H9 (cell line): ENCODE measurements around the gene RNF111. TPM values are rescaled to one million over a fixed set of nuclear protein-coding genes. Genes with fewer than 3 reads are reported as not detected.

Source experiments
- DNase-seq: peaks from one replicate; pipeline ENCODE4 v3.0.0-alpha.2; 2017
- H2AFZ ChIP-seq: one replicate; pipeline ENCODE4 v1.6.1; 2013; ENCODE audit warnings: mild to moderate bottlenecking, low read length, control low read depth, moderate library complexity
- H2AK5ac ChIP-seq: 2 replicates; pipeline ENCODE4 v1.6.1; 2013; ENCODE audit warnings: low read length, control low read depth, mixed read lengths; ENCODE audit not compliant: insufficient read length
- H2BK120ac ChIP-seq: one replicate; pipeline ENCODE4 v1.6.1; 2013; ENCODE audit warnings: low read depth, mild to moderate bottlenecking, low read length, control low read depth, inconsistent platforms; ENCODE audit not compliant: poor library complexity, severe bottlenecking
- H2BK12ac ChIP-seq: 2 replicates; pipeline ENCODE4 v1.6.1; 2013; ENCODE audit warnings: low read length, control low read depth, mixed read lengths, low read depth; ENCODE audit not compliant: insufficient read length
- H2BK15ac ChIP-seq: 2 replicates; pipeline ENCODE4 v1.6.1; 2013; ENCODE audit warnings: low read depth, low read length, control low read depth
- H2BK20ac ChIP-seq: one replicate; pipeline ENCODE4 v1.6.1; 2013; ENCODE audit warnings: low read depth, mild to moderate bottlenecking, low read length, control low read depth, inconsistent platforms; ENCODE audit not compliant: poor library complexity, severe bottlenecking
- H2BK5ac ChIP-seq: 2 replicates; pipeline ENCODE4 v1.6.1; 2013; ENCODE audit warnings: low read length, control low read depth, mixed read lengths; ENCODE audit not compliant: insufficient read length
- H3K14ac ChIP-seq: 2 replicates; pipeline ENCODE4 v1.6.1; 2013; ENCODE audit warnings: low read length, control low read depth; ENCODE audit not compliant: insufficient read depth
- H3K18ac ChIP-seq: 2 replicates; pipeline ENCODE4 v1.6.1; 2013; ENCODE audit warnings: low read depth, mild to moderate bottlenecking, mixed read lengths, low read length, control low read depth; ENCODE audit not compliant: insufficient read length
- H3K23ac ChIP-seq: 2 replicates; pipeline ENCODE4 v1.6.1; 2013; ENCODE audit warnings: low read length, control low read depth, mixed read lengths, low read depth; ENCODE audit not compliant: insufficient read length
- H3K23me2 ChIP-seq: 2 replicates; pipeline ENCODE4 v1.6.1; 2013; ENCODE audit warnings: low read depth, mild to moderate bottlenecking, mixed read lengths, low read length, control low read depth; ENCODE audit not compliant: insufficient read length, poor library complexity, severe bottlenecking
- H3K27ac ChIP-seq: 2 replicates; pipeline ENCODE4 v1.5.1; 2013; ENCODE audit warnings: low read length, control low read depth, mixed read lengths, low read depth; ENCODE audit not compliant: insufficient read length
- H3K27me3 ChIP-seq: 2 replicates; pipeline ENCODE4 v1.6.1; 2013; ENCODE audit warnings: low read length, control low read depth, inconsistent platforms; ENCODE audit not compliant: insufficient read depth
- H3K4ac ChIP-seq: 2 replicates; pipeline ENCODE4 v1.6.1; 2013; ENCODE audit warnings: low read depth, mild to moderate bottlenecking, control low read depth, inconsistent platforms, low read length, moderate library complexity
- H3K4me1 ChIP-seq: 2 replicates; pipeline ENCODE4 v1.6.1; 2013; ENCODE audit warnings: low read length, control low read depth, inconsistent platforms; ENCODE audit not compliant: insufficient read depth
- H3K4me2 ChIP-seq: 2 replicates; pipeline ENCODE4 v1.6.1; 2013; ENCODE audit warnings: low read length, control low read depth, mixed read lengths; ENCODE audit not compliant: insufficient read length, insufficient read depth
- H3K56ac ChIP-seq: 2 replicates; pipeline ENCODE4 v1.6.1; 2013; ENCODE audit warnings: low read depth, mild to moderate bottlenecking, mixed read lengths, low read length, control low read depth; ENCODE audit not compliant: insufficient read length
- H3K79me1 ChIP-seq: 2 replicates; pipeline ENCODE4 v1.6.1; 2013; ENCODE audit warnings: low read depth, mild to moderate bottlenecking, moderate library complexity, low read length, control low read depth, inconsistent platforms; ENCODE audit not compliant: insufficient read depth, poor library complexity, severe bottlenecking
- H3K79me2 ChIP-seq: 2 replicates; pipeline ENCODE4 v1.6.1; 2013; ENCODE audit warnings: low read length, control low read depth, inconsistent platforms; ENCODE audit not compliant: insufficient read depth
- H3K9ac ChIP-seq: 2 replicates; pipeline ENCODE4 v1.6.1; 2013; ENCODE audit warnings: low read length, control low read depth, mixed read lengths; ENCODE audit not compliant: insufficient read length; ENCODE audit errors: extremely low read depth
- H3K9me3 ChIP-seq: one replicate; pipeline ENCODE4 v1.6.1; 2013; ENCODE audit warnings: low read depth, low read length, inconsistent platforms; ENCODE audit not compliant: control insufficient read depth
- H3T11ph ChIP-seq: one replicate; pipeline ENCODE4 v1.6.1; 2013; ENCODE audit warnings: mild to moderate bottlenecking, low read length, control low read depth, inconsistent platforms
- H4K20me1 ChIP-seq: one replicate; pipeline ENCODE4 v1.6.1; 2013; ENCODE audit not compliant: control insufficient read depth, insufficient read length, insufficient read depth
- H4K5ac ChIP-seq: 2 replicates; pipeline ENCODE4 v1.6.1; 2013; ENCODE audit warnings: low read depth, mild to moderate bottlenecking, mixed read lengths, low read length, control low read depth; ENCODE audit not compliant: insufficient read length
- H4K8ac ChIP-seq: replicated peaks from 2 replicates; pipeline ENCODE4 v1.6.1; 2013; ENCODE audit warnings: low read length, control low read depth, mixed read lengths, low read depth; ENCODE audit not compliant: insufficient read length
- H4K91ac ChIP-seq: 2 replicates; pipeline ENCODE4 v1.6.1; 2013; ENCODE audit warnings: low read depth, mild to moderate bottlenecking, moderate library complexity, mixed read lengths, low read length, control low read depth; ENCODE audit not compliant: insufficient read length
- H3K27ac Mint-ChIP-seq, 3 experiments: 2 replicates in 2 of 3; 3 replicates in 1 of 3; pipeline ENCODE4 v1.8.0; 2020 to 2021; ENCODE audit warnings: mixed read lengths in 3 of 3, mild to moderate bottlenecking in 1 of 3, moderate library complexity in 1 of 3
- H3K27me3 Mint-ChIP-seq: 2 replicates; pipeline ENCODE4 v1.8.0; 2021; ENCODE audit warnings: low read depth, mild to moderate bottlenecking, moderate library complexity, mixed read lengths
- H3K36me3 Mint-ChIP-seq, 3 experiments: 2 replicates in 2 of 3; 3 replicates in 1 of 3; pipeline ENCODE4 v1.8.0; 2020 to 2021; ENCODE audit warnings: low read depth in 3 of 3, mixed read lengths in 3 of 3; ENCODE audit not compliant: insufficient read depth in 1 of 3
- H3K4me1 Mint-ChIP-seq, 2 experiments: 2 replicates each; pipeline ENCODE4 v1.8.0; 2020; ENCODE audit warnings: mixed read lengths in 2 of 2
- H3K4me3 Mint-ChIP-seq, 2 experiments: 2 replicates in 1 of 2; 3 replicates in 1 of 2; pipeline ENCODE4 v1.8.0; 2020 to 2021; ENCODE audit warnings: mild to moderate bottlenecking in 2 of 2, mixed read lengths in 2 of 2, moderate library complexity in 1 of 2
- H3K9me3 Mint-ChIP-seq, 2 experiments: 2 replicates in 1 of 2; 3 replicates in 1 of 2; pipeline ENCODE4 v1.8.0; 2020; ENCODE audit warnings: mild to moderate bottlenecking in 2 of 2, mixed read lengths in 2 of 2, moderate library complexity in 1 of 2
- CTCF ChIP-seq: fragments of 200-600 bp; sonication (generic); conservative IDR thresholded peaks from 3 replicates; pipeline ENCODE4 v1.8.0; 2021; ENCODE audit warnings: antibody characterized with exemption, mild to moderate bottlenecking
- WGBS: extraction: QIAGEN DNeasy Blood & Tissue Kit; methylation state at CpG from one replicate; pipeline ENCODE4 v1.1.7; 2013; ENCODE audit warnings: missing lambda C conversion rate, low lambda C conversion rate, mixed read lengths; ENCODE audit not compliant: insufficient read length; ENCODE audit errors: extremely low coverage; 5-methylcytosine and 5-hydroxymethylcytosine counted together
- total RNA-seq: library from RNA; stranded (reverse); gene quantifications from 2 replicates; pipeline ENCODE4 v1.2.1, GENCODE V29; 2021

RNF111 gene
- total RNA-seq, 1 experiment from 2014 or later, result 28.0 TPM

- H4K91ac ChIP-seq, result no peak overlapping the region
- WGBS, result no CpG with 5 or more reads among the region's 1 CpG
Observed at GRCh38 chr15:59022188-59022587, 34.7 kb downstream of the RNF111 start.

More at GRCh38 chr15:59022188-59022587, 34.7 kb downstream of the RNF111 start:
- Histone ChIP-seq H3K9me3 (no peaks in the 10 kb centered on the region), H3K79me2 (no peaks in the 10 kb centered on the region; the same call in 1 of the 2 replicates), H2BK15ac (no peak overlapping the region), H2AK5ac (no peak overlapping the region), H3K27me3 (no peaks in the 10 kb centered on the region), H4K8ac (no peak overlapping the region), H3K23ac (no peak overlapping the region), H2BK20ac (no peak overlapping the region), H4K5ac (no peak overlapping the region), H2AFZ (no peak overlapping the region), H4K20me1 (no peaks in the 10 kb centered on the region), H2BK120ac (no peak overlapping the region), H3K27ac (no peak overlapping the region), H3K4me1 (no peaks in the 10 kb centered on the region), H2BK12ac (no peak overlapping the region), H3K79me1 (peaks cover 6% of the 10 kb centered on the region), H3K56ac (no peak overlapping the region), H3K18ac (no peak overlapping the region), H3K9ac (no peak overlapping the region), H3T11ph (no peak overlapping the region), H2BK5ac (no peak overlapping the region), H3K23me2 (no peaks in the 10 kb centered on the region), H3K4me2 (no peak overlapping the region), H3K4ac (no peak overlapping the region), H3K14ac (no peak overlapping the region)
- H3K4me3 Mint-ChIP-seq, result no peak overlapping the region
- peaks cover 3% of the 10 kb centered on the region in 2 experiments; a peak in 1 of 4 replicates for H3K4me1 Mint-ChIP-seq
- H3K27ac Mint-ChIP-seq, result peak overlapping the region in 1 of 3 experiments; percentile 76; a peak in 2 of 7 replicates
- no peak for TF ChIP-seq CTCF
- no peak for DNase-seq
- 0 out of 5 replicates have a peak, but pooled peaks cover 0 to under 1% of the 10 kb centered on the region in 2 experiments for H3K9me3 Mint-ChIP-seq
- H3K36me3 Mint-ChIP-seq, result peaks cover under 1 to 3% (median under 1%) of the 10 kb centered on the region in 3 experiments; a peak in 5 of 7 replicates
- H3K27me3 Mint-ChIP-seq, result no peaks in the 10 kb centered on the region
